Fibroblast of skin of scalp (primary cell): ENCODE results near the gene ZKSCAN5.
"Not testable (repeated sequence)": the region's sequence is repeated elsewhere in the genome, so short reads cannot be mapped to it uniquely, and the experiment has no call there.

Source experiments
- DNase-seq: peaks from one replicate; pipeline ENCODE4 v3.0.0-alpha.2; 2013

Gene ZKSCAN5

DNA sequence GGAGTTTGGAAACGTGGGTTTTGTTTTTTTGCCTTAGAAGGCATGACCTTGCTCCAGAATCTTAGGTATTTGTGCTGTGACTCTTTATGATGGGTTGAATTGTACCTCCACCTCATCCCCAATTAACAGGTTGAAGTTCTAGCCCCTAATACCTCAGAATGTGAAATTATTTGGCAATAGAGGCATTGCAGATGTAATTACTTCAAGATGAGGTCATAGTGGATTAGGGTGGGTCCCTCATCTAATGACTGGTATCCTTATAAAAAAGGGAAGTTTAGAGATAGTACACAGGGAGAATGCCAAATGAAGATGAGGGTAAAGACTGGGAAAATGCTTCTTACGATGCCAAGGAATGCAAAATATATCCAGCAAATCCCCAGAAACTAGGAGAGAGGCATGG is 50.5 kb downstream of the ZKSCAN5 start:
- no peak for DNase-seq

DNA sequence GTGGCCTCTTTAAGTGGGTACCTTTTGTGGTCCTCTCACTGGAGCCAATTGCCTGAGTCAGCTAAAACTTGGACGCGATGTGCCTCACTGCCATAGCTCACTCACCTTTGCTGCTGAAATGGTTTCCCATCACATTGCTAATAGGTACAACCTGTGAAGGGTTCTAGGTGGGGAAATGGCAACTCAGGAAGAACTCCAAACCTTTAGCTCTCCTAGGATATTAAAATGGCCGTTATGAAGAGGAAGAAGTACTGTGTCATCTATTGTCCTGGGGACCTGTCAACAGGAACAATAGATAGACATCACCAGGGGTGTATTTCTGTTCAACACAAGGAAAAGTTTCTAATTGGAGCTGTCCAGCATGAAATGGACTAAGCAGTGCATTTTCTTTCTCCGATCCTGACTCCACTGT is 52.7 kb downstream of the ZKSCAN5 start:
- DNase-seq = no peak

DNA sequence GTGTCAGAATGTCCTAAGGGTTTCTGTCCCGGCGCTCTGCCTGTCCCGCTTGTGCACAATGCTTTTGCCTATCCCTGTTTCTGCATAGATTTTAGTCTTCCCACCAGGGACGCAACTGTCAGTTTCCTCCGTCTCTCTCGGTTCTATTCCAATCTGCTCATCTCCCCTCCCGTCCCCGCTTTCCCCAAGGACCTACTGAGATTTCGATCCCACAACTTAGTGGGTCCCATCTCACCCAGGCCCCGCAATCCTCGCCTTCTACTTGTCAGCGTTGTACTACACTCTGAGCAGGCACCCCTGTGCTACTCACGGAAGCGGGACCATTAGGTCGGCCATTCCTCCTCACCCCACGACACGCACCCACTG is 53.5 kb downstream of the ZKSCAN5 start:
- DNase-seq = no peak

DNA sequence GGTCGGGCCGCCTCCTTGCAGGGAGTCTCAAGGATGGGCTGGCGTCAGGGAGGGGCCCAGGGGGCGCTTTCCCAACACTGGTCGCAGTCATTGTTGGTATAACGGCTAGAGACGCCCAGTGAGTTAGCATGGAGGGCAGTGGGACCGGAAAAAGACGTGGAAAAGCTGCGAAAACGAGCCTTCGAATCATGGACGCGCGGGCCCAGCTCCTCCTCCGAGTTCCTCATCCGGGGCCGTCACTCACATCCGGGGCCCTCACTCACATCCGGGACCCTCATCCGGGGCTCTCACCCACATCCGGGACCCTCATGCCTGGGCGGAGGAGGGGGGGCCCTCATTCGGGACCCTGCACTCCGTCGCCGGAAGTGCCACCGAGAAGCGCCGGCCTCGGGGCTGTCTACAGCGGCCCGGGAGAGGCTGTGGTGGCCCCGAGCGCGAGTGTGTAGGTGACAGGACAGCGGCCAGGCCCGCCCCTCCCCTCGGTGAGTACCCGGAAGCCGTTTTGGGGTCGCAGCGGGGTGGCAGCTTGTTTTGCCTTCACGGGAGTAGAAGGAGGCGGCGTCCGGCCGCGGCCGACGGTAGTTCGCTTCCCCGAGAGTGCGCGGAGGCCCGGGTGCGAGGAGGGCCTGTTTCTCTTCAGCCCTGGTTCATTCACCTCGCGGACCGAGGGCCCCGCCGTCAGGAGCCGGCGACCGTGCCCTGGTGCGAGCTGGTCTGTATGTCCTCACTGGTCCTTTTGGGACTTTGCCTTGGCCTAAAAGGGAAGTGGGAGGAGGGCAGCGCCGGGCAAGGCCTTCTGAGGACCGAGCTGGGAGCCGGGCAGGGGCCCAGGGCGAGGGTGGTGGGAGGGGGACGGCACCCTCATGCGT is 54.1 kb downstream of the ZKSCAN5 start, which contains the start of gene ZNF655:
Gene ZNF655 (plus strand): TSS at position 337 of the 869 bp plus-strand sequence. CDS start 1,918 bp downstream, outside the sequence.
- DNase-seq = peak; percentile 96

DNA sequence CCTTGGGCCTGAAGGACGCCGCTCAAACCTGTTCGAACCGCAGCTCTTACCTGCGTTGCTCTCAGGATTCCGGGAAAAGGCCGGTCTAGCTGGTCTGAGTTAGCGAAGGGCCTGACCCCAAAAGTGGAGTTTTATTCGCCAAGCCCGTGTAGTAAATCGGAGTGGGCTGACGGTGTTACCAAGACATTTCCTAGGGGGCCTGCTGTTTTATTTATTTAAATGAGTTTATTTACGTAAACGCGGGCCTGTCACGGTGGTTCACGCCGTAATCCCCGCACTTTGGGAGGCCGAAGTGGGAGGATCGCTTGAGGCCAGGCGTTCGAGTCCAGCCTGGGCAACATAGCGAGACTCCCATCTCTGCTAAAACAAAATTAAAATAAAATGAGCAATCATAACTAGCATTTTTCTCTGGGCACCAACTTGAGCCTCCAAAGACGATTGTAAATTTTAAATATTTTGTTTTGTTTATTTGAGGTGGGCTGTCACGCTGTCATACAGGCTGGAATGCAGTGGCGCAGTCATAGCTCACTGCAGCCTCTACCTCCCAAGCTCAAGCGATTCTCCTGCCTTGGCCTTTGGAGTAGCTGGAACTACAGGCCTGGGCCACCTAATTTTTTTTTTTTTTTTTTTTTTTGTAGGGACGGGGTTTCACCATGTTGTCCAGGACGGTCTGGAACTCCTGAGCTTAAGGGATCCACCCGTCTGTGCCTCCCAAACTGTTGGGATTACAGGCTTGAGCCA is 54.9 kb downstream of the ZKSCAN5 start:
- DNase-seq = peak; percentile 38

DNA sequence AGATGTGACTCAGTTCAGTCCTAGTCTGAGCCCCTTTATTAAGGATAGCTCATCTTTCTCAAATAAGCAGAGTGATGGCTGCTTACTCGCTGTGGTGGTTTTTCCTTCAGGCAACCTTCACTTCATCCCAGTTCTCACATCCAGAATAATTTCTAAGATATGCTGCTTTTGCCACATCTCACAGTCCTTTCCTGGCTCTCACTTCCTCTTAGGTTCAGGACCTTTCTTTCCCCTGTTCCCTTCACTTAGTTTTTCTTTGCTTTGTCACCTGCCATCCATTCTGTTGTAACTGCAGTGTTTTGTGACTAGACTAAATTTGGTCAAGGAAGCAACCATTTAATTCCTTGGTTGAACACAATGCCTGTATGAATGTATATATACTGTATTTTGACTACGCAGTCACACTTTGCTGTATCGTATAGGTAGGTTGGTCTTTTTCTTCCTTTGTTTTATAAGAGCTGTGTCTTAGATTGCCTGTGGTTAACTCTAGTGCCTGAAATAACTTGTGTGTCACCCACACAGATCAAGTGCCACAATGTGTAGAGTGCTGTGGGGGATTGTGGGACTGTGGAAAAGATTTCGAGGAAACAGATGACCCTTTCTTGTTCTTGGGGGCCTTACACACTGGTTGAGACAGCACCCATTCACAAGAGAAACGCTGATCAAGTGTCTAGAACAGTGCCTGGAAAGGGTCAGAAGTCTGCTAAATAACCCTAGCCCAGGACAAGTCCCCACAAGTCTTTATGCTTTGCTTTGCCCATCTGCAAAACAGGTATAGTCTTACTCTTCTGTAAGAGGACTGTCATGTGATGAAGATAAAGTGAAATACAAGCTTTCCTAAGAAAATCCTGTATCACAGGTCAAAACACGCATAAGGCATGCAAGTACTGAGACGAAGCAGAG is 56.6 kb downstream of the ZKSCAN5 start:
- no peak for DNase-seq

DNA sequence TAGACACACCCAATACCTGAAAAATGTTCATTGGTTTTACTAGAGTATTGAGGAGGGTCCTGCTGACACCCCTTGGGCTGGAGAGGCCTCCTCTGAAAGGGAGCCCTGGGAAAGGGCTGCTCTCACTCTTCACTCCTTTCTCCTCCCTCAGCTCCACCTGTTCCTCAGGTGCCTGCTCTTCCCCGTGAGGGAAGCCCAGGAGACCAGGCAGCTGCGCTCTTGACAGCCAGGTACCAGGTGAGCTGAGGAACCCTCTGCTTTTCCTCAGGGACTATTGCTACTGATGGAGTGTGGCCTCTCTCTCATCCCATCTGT is 57.2 kb downstream of the ZKSCAN5 start:
- no peak for DNase-seq

DNA sequence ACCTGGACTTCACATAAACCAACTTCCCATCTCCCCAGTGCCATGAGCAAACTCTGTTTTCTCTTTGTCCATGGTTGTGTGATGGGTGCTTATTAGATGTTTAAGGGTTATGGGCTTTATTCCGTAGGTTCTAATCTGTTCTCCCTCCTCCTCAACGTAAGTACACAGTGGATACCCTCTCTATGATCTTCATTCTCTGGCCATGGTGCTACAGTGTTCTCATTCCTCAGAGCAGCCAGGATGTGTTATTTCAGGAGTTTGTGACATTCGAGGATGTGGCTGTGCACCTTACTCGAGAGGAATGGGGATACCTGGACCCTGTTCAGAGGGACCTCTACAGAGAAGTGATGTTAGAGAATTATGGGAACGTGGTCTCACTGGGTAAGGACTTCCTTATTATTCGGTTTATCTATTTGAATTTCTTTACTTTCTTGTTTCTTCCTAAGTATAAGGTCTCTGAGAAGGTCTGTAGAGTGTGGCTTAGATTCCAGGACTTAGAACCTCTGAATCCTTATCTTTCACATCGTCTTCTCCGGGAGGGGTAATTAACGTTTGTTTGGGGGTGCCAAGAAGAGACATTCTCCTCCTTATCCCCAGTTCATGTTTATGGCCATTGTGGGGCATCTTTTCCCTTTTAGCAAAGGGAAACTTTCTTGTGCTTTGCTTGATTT is 57.8 kb downstream of the ZKSCAN5 start:
- no peak for DNase-seq

DNA sequence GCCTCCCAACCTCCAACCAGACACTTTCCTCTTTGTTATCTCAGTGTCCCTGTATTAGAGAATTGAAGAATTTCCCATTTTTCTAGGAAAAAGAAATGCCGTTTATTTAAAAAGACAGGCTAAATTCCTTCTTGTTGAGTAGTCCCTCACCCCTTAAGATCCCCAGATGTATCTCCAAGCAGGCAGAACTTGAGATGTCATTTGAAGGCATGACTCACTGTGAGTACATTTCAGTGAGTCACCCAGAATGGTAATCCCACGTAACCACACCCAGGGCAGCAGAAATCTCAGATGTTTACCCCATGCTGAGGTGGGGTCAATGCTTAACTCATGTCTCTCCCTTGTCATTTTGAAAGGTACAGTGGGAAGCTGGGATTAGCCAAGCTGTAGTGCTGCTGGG is 58.4 kb downstream of the ZKSCAN5 start:
- peak; percentile 99 for DNase-seq

DNA sequence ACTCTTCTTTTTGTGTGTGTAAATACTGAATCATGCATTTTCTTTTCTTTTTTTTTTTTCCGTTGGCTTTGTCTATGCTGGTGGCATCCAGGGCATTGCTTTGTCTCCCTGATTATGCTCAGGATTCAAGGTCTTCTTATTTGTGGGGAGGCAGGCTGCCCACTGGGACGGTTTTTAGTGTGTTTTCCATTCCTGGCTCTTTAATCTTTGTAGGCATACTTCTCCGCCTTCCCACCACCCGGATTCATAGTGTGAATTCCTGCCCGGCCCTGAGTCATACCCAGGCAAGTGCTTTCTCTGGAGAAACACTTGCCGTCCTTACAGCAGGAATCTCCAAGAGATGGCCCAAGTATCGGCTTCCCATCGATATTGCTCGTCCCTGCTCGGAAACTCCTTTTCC is 59.2 kb downstream of the ZKSCAN5 start:
- DNase-seq = peak; percentile 90

DNA sequence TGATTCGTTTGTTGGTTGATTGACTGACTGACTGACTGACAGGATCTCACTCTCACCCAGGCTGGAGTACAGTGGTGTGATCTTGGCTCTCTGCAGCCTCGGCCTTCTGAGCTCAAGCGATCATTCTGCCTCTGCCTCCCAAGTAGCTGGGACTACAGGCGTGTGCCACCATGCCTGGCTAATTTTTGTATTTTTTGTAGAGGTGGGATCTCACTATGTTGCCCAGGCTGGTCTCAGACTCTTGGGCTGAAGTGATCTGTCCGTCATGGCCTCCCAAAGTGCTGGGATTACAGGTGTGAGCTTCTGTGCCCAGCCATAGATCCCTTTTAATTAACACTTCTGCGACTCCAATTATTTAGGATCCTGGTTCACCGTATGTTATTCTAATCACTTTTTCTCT is 64.3 kb downstream of the ZKSCAN5 start:
- DNase-seq = not testable (repeated sequence)

DNA sequence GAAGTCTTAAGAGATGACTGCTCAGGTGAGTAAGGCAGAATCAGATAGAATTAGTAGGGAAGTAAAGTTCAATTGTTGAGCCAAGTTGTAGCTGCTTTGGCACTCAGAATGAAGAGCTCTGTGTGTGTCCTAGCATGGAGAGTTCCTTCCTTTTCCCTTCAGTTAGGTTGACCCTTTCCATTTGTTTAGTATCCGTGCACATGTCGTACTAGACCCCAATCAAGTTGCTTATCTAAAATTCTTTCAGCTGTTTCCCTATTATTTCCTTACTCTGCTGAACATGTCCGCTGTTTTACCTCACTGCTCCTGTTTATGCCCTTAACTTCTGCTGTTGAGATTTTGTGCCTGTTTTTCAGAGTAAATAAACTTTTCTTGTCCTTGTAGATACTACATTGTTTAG is 67.3 kb downstream of the ZKSCAN5 start:
- no peak for DNase-seq

DNA sequence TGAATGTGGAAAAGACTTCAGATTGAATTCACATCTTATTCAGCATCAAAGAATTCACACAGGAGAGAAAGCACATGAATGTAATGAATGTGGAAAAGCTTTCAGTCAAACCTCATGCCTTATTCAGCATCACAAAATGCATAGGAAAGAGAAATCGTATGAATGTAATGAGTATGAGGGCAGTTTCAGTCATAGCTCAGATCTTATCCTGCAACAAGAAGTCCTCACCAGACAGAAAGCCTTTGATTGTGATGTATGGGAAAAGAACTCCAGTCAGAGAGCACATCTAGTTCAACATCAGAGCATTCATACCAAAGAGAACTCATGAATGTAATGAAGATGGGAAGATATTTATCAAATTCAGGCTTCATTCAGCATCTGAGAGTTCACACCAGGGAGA is 68.8 kb downstream of the ZKSCAN5 start:
- DNase-seq = no peak

DNA sequence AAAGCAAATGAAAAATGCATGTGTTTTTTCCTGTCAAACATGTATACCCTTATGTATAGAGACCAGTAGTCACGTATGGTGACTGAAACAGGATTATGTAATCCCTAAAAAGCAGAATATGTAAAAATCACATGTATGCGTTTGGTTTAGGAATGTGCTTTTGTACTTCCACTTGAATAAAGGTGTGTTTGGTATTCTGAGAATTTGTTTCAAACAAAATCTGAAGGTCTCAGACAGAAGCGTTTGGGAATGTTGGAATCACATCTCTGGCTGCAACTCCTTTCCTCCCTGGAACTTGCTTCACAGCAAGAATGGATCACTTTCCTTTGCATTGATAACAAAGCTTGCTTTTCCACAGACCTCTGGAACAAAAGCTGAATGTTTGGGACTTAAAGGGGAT is 71.8 kb downstream of the ZKSCAN5 start:
- no peak for DNase-seq

DNA sequence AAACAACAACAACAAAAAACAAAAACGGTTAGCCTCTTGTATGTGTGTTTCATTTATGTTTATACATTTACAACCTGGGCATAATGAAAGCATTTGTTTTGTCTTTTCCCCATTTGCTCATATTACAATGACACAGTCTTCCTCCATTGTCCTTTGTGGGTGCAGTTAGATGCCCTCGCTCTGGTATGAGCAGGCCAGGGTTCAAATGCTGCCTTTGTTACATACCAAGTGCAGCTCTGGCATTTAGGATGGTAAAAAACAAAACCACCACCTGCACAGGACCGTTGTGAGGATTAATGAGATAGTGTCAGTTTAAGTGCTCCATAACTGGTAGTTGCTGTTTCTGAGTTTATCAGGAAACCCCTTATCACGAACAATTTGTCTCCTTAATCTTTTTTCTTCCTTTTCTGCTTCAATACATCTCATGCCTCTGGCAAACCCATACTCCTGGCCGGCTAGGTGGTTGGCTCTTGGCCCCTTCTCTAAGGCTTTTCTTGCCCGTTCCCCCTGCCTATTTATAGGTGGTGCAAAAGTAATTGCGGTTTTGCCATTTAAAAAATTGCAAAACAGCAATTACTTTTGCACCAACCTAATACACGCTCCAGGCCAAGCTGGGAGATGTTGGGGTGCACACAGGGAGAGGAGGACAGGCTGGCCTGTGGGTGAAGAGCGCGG is 75.0 kb downstream of the ZKSCAN5 start:
- DNase-seq = no peak

DNA sequence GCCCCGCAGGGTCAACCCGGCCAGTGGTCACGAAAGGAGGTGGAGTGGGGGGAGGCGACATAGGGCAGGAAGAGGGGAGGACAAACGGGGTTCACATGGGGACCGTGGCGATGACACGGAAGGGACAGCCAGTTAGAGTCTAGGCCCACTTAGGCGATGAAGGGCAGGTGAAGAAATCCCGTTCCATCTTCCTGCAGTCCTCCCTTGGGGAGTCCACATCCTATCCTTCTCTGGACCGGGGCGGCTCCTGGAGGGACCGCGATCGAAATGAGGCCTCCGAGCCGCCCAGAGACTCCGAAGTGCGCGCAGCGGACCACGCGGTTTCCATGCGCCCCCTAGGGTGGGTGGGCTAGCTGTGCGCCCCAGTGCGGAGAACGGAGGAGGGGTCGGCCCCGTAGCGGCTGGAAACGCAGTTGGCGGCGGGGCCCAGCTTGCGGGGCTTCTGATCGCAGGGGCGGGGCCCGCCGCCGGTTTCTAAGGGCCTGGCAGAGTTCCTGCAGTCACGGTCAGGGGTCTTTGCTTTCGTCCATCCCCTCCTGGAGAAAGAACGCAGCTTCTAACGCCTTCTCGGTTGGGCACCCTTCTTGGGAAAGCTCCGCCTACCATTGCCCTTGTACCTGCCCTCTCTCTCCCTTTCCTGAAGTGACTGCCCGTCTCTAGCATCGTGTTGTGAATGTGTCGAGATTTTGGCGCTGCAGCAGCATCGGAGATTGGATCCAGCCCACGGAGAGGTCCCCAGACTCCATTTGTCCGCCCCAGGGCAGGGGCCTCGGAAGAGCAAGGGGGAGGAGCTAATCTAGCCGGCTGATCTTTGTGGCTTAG is 75.7 kb downstream of the ZKSCAN5 start:
- DNase-seq = peak; percentile 45

DNA sequence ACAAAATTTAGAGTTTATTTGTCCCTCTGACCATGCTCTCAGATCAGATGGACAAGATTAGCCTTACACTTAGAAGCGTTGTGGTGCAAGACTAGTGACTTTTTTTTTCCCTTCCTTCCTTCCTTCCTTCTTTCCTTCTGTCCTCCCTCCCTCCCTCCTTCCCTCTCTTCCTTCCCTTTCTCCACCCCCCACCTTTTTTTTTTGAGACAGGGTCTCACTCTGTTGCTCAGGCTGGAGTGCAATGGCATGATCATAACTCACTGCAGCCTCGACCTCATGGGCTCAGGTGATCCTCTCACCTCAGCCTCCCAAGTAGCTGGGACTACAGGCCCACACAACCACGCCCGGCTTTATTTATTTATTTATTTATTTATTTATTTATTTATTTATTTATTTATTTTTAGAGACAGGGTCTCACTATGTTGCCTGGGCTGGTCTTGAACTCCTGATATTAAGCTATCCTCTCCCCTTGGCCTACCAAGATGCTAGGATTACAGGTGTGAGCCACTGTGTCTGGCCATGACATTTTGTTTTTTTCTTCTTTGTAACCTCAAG is 76.4 kb downstream of the ZKSCAN5 start:
- DNase-seq = not testable (repeated sequence)
